Mononuclear cell (primary cell): ENCODE measurements around the gene NAT10. TPM values are rescaled to one million over a fixed set of nuclear protein-coding genes. Genes with fewer than 3 reads are reported as not detected.

ENCODE experiments used
- H3K27me3 ChIP-seq: 2 replicates; pipeline ENCODE4 v1.6.0; 2011; ENCODE audit warnings: low read length, control low read depth; ENCODE audit not compliant: insufficient read depth
- H3K4me1 ChIP-seq: 2 replicates; pipeline ENCODE4 v1.5.1; 2011; ENCODE audit warnings: mild to moderate bottlenecking, low read length, control low read depth; ENCODE audit not compliant: insufficient read depth
- H3K4me3 ChIP-seq: 2 replicates; pipeline ENCODE4 v1.5.1; 2011; ENCODE audit warnings: mild to moderate bottlenecking, low read length, moderate library complexity
- H3K9me3 ChIP-seq: 2 replicates; pipeline ENCODE4 v1.5.1; 2011; ENCODE audit warnings: low read depth, mild to moderate bottlenecking, control low read depth, low read length
- total RNA-seq: library from RNA; depleted of rRNA; stranded (reverse); fragments of >200 nt; gene quantifications from one replicate; pipeline ENCODE4 v1.2.3, GENCODE V29; 2012

NAT10 gene
- total RNA-seq, 1 donor = 21.2 TPM

- Histone ChIP-seq H3K27me3 (no peaks in the 10 kb centered on the region), H3K4me1 (peaks cover 37% of the 10 kb centered on the region), H3K9me3 (no peaks in the 10 kb centered on the region), H3K4me3 (no peak overlapping the region)
Measured at GRCh38 chr11:34150494-34151151, 45.2 kb downstream of the NAT10 start.

- Histone ChIP-seq H3K4me1 (peaks cover 36% of the 10 kb centered on the region), H3K4me3 (no peak overlapping the region), H3K27me3 (no peaks in the 10 kb centered on the region), H3K9me3 (no peaks in the 10 kb centered on the region)
Measured at GRCh38 chr11:34151166-34151565, 45.7 kb downstream of the NAT10 start.

GRCh38 chr11:34151916-34152845 lies 46.8 kb downstream of the NAT10 start:
- Histone ChIP-seq H3K4me1 (peaks cover 36% of the 10 kb centered on the region), H3K4me3 (no peak overlapping the region), H3K27me3 (no peaks in the 10 kb centered on the region), H3K9me3 (no peaks in the 10 kb centered on the region)

- Histone ChIP-seq H3K4me1 (peaks cover 25% of the 10 kb centered on the region), H3K4me3 (no peak overlapping the region), H3K27me3 (no peaks in the 10 kb centered on the region), H3K9me3 (no peaks in the 10 kb centered on the region)
Measured at GRCh38 chr11:34154059-34154875, 48.8 kb downstream of the NAT10 start.

- no peaks in the 10 kb centered on the region for H3K9me3 ChIP-seq
Measured at GRCh38 chr11:34155057-34155756, 49.8 kb downstream of the NAT10 start.

GRCh38 chr11:34155757-34156062 lies 50.3 kb downstream of the NAT10 start:
- no peaks in the 10 kb centered on the region for H3K9me3 ChIP-seq
- H3K27me3 ChIP-seq = no peaks in the 10 kb centered on the region

More at GRCh38 chr11:34155057-34155756, 49.8 kb downstream of the NAT10 start:
- H3K27me3 ChIP-seq = no peaks in the 10 kb centered on the region
- H3K4me1 ChIP-seq = peaks cover 25% of the 10 kb centered on the region
- H3K4me3 ChIP-seq = no peak overlapping the region

GRCh38 chr11:34157163-34157562 lies 51.7 kb downstream of the NAT10 start:
- Histone ChIP-seq H3K27me3 (no peaks in the 10 kb centered on the region), H3K4me3 (no peak overlapping the region), H3K4me1 (peaks cover 25% of the 10 kb centered on the region), H3K9me3 (no peaks in the 10 kb centered on the region)

More at GRCh38 chr11:34155757-34156062, 50.3 kb downstream of the NAT10 start:
- H3K4me3 ChIP-seq = no peak overlapping the region
- H3K4me1 ChIP-seq = peaks cover 25% of the 10 kb centered on the region

- Histone ChIP-seq H3K9me3 (no peaks in the 10 kb centered on the region), H3K4me1 (peaks cover 17% of the 10 kb centered on the region), H3K4me3 (no peak overlapping the region), H3K27me3 (no peaks in the 10 kb centered on the region)
Measured at GRCh38 chr11:34158661-34159060, 53.2 kb downstream of the NAT10 start.

GRCh38 chr11:34160049-34160721 lies 54.8 kb downstream of the NAT10 start:
- H3K27me3 ChIP-seq = no peaks in the 10 kb centered on the region
- peaks cover 2% of the 10 kb centered on the region for H3K4me1 ChIP-seq
- H3K4me3 ChIP-seq = no peak overlapping the region
- no peaks in the 10 kb centered on the region for H3K9me3 ChIP-seq

- Histone ChIP-seq H3K27me3 (no peaks in the 10 kb centered on the region), H3K4me3 (no peak overlapping the region), H3K4me1 (no peaks in the 10 kb centered on the region), H3K9me3 (no peaks in the 10 kb centered on the region)
Measured at GRCh38 chr11:34160791-34161190, 55.4 kb downstream of the NAT10 start.

GRCh38 chr11:34161361-34161760 lies 55.9 kb downstream of the NAT10 start:
- Histone ChIP-seq H3K4me1 (no peaks in the 10 kb centered on the region), H3K9me3 (no peaks in the 10 kb centered on the region), H3K4me3 (no peak overlapping the region), H3K27me3 (no peaks in the 10 kb centered on the region)

- H3K4me3 ChIP-seq = no peak overlapping the region
- no peaks in the 10 kb centered on the region for H3K9me3 ChIP-seq
- no peaks in the 10 kb centered on the region for H3K4me1 ChIP-seq
- no peaks in the 10 kb centered on the region for H3K27me3 ChIP-seq
Measured at GRCh38 chr11:34161812-34162492, 56.5 kb downstream of the NAT10 start.

- Histone ChIP-seq H3K4me3 (no peak overlapping the region), H3K4me1 (no peaks in the 10 kb centered on the region), H3K9me3 (no peaks in the 10 kb centered on the region), H3K27me3 (no peaks in the 10 kb centered on the region)
Measured at GRCh38 chr11:34162493-34162820, 57.0 kb downstream of the NAT10 start.

- H3K9me3 ChIP-seq = no peaks in the 10 kb centered on the region
- no peak overlapping the region for H3K4me3 ChIP-seq
- H3K4me1 ChIP-seq = no peaks in the 10 kb centered on the region
- no peaks in the 10 kb centered on the region for H3K27me3 ChIP-seq
Measured at GRCh38 chr11:34162856-34163255, 57.4 kb downstream of the NAT10 start.
